Stimulated activated naive CD8-positive, alpha-beta T cell treated with anti-CD3 and anti-CD28 coated beads, Interleukin-15, Interleukin-2, amounts not matched to agents 100 U/mL and 50 U/mL, for 24 hours (primary cell): ENCODE results near the gene CCDC34.
"Not testable (repeated sequence)": the region's sequence is repeated elsewhere in the genome, so short reads cannot be mapped to it uniquely, and the experiment has no call there.

Source experiments
- ATAC-seq: fragments of 150-1000 bp; cut with Tn5 transposase; one replicate; pipeline ENCODE4 v1.10.0; 2021
- DNase-seq: peaks from one replicate; pipeline ENCODE4 v3.0.0; 2021

The CCDC34 gene

DNA sequence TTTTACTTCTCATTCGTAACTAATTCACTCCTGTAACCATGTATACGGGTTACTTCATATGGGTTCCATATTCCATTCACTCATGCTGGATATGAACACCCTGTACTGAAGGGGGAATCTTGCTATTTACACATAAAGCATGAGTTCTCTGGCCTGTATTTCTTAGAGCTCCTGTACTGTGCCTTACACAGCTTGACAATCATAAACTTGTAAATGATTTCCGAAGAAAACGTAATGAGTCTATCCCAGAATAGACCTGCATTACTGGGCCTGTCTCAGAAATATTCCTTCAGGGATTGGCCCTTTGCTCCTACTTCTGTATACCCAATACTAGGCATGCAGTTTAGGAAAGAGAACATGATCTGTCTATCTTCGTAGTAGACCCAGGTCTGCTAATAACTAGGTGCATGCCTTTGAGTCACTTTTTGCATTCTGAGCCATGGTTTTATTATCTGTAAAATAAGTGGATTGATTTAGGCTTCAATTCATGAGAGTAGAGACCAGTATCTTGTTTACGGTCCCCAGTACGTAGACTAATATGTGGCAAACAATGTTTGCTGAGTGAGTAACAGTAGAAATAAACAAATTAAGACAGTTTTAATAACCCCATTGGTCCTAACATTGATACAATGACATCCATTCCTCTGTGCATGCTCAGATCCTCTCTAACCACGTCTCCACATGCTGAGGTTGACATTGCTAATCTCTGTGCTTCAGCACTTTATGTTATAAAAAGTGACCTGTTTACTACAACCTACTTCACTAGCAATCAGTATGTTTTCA lies 1.2 kb downstream of the CCDC34 start:
- ATAC-seq (no peak), DNase-seq (no peak)

DNA sequence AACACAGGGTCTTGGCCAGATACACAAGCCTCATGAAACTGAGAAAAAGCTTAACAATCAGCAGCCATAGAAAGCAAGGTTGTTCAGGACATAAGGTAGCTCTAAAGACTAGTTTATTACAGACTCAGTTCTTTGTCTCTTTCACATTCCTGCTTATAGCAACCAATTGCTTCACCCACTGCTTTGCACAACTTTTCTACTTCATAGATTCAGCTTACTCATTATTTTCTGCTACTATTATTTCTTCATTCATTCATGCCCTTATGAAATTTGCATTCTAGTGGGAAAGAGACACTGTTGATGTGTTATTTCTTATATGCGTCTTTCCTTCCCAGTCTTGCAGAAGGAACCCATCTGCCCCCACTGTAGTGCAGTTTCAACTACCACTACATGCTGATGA lies 4.7 kb downstream of the CCDC34 start:
- no peak for ATAC-seq
- no peak for DNase-seq

DNA sequence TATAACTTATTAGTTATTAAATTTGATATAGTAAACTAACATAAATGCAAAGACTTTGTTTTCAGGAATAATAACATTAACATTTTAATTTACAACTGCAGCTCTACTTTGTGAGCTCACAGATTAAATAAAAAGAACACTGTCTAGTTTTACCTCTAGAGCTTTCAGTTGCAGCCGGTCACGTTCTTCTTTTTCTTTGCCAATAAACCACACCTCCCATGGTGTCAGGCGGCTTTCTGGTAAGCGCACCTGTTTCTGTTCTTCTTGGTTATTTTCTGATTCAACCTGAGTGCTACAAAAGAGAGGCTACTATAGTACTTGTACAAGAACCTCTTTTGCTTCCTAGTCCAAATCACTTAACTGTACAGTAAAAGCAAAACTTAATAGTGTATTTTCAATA lies 5.8 kb downstream of the CCDC34 start:
- DNase-seq (no peak), ATAC-seq (no peak)

DNA sequence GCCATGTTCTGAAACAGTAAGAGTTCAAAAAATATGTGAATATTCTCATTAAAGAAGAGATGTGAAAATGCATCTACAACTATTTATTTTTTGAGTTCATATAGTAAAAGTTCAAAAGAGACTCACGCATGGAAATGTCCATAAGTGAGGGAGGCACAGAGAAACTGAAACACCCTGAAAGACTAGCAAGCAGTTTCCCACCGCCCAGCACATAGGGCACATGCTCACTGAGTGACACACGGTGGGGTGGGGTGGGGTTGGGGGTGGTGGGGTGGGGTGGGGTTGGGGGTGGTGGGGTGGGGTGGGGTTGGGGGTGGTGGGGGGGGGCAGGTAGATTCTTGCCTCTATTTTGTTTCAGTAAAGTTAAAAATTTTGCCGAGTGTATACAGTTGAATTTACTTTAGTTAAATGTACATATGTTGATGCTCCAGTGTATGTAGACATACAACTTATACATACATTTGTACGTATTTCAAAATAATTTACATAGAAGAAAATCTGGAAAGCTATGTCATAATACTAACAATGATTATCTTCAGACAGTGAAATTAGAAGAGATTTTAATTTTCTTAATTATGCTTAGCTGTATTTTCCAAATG lies 6.3 kb downstream of the CCDC34 start:
- ATAC-seq (no peak), DNase-seq (no peak)

DNA sequence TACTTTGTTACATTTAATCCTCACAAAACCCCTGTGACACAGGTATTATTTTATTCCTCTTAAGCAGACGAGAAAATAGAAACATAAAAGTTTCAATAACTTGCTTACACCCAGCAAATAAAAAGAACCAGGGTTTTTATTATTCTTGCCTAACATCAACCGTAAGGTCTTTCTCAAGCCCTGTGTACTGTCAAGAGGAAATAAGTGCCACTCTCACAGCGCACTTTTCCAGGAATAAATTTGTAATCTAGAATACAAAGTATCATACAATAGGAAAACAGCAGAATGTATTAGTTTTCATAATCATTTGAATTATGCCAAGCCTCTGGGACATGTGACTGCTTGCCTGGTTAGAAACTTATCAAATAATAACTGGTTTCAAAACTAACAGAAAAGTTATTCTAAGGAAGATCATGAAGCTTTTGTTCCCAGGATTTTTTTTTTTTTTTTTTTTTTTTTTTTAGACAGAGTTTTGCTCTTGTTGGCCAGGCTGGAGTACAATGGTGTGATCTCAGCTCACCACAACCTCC lies 7.4 kb downstream of the CCDC34 start:
- DNase-seq (no peak), ATAC-seq (no peak)

DNA sequence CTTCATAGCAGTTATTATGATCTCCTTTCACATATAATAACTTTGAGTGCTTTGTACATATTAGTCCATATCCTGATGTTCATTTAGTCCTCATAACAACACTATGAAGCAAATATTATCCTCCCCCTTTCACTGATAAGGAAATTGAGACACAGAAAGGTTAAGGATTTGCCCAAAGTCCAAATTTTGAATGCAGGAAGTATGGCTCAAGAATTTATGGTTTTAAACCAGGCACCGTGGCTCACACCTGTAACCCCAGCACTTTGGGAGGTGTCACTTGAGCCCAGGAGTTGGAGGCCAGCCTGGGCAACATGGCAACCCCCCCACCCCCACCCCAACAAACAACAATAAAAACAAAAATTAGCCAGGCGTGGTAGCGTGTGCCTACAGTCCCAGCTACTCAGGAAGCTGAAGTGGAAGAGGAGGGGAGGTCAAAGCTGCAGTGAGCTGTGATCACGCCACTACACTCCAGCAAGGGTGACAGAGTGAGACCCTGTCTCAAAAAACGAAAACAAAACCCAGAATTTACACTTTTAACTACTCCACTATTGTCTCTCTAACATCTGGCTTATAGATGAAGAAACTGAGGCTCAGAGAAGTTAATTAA lies 8.6 kb downstream of the CCDC34 start:
- DNase-seq (no peak), ATAC-seq (no peak)

DNA sequence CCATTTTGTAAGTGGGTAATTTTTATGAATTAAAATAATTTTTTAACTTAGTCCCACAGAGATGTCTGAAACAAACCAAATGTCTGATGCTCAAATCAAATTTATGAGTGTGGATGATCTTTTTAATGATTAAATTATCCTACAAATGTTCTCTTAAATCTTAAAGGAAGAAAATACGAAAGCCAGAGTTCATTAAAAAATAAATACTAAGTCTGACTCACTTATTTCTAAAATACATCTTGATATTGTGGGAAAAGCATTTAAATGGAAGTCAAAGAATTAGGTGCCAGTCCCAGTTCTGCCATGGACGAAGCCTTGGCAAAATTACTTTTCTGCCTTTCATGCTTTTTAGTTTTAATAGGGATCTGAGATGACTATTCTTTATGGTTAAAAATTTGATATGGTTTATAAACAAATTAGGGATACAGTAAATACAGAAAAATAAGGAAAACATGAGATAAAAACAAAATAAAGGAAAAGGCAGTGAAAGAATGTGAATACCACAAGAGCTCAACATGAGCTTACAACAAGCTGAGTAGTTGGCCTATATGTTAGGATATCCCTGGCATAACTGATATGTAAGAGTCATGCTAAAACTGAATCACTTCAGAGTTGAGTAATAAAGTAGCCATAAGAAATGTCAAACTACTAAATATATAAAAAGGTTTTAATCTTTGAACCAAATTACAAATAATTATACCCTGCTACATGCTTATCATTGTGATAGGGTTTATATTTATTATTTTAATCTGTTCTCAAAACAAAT lies 9.2 kb downstream of the CCDC34 start:
- ATAC-seq (no peak), DNase-seq (no peak)

DNA sequence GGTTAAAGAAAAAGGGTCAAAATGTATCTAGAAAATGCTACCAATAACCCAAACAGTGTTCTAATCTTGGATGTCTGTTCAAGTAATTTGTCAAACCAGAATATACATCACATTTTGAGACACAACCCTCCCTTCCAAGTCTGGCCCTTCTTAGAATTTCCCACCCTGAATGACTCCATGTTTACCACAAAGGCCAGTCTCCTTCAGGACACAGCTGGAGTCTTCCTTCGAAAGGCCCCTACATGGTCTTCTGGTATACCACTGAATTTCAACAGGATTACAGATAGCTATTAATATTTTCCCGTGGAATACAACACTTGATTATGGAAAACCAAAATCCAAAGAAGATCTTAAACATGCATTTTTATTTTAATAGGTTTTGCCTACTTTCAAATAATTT lies 10.2 kb downstream of the CCDC34 start:
- no peak for ATAC-seq
- DNase-seq, result no peak

DNA sequence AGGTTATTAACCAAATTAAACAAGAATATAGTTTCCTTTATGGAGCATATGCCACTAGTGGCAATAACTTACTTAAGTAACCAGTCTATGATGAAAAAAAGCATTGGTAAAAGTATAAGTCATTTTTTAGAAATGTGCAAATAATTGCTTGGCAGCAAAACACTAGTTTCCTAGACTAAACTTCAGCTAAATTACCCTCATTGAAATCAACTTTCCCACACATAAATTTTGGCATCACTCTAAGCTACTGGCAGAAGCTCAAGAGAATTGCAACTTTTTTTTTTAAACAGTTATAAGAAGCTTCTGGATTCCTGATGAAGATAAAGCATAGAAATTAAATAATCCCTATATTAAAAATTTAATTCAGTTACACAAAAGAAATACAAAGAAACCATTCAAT lies 12.5 kb downstream of the CCDC34 start:
- no peak for DNase-seq
- no peak for ATAC-seq

DNA sequence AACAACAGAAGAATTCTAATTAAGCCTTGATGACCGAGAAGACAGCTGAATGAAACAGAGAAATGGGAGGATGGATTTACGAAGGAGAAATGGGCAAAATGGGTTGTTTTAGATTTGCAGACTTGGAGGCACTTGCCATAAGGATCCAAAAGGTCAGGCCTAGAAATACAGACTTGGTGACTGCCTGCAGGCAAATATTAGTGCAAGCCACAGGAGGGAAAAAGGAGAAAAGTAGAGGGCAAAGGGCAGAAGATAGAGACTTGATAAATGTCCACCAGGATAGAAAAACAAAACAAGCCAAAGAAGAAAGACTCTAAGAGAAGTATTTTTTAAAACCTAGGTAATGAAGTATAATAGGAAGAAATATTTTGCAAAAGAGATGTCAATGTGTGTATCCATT lies 13.1 kb downstream of the CCDC34 start:
- DNase-seq (no peak), ATAC-seq (no peak)

DNA sequence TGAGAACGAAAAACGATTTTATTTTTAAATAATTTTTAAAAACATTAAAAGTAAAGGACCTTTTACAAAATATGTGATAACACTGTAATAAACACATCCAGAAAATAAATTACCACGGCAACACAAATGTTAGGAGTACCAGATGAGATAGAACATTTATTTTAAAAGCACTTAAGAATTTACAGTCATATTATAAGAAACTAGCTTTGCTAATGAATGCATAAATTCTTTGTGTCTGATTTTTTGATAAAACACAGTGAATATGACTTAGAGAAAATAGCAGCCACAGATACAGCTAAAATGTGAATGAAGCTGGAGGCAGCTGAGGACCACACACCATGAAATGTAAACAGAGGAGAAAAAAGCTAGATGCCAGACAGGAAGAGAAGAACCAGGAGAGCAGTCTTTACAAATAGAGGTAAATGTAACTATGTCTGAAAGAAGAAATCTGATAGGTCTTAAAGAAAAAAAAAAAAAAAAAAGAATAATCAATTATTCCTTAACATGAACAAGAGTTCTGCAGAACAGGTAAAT lies 14.6 kb downstream of the CCDC34 start:
- ATAC-seq (no peak), DNase-seq (no peak)

DNA sequence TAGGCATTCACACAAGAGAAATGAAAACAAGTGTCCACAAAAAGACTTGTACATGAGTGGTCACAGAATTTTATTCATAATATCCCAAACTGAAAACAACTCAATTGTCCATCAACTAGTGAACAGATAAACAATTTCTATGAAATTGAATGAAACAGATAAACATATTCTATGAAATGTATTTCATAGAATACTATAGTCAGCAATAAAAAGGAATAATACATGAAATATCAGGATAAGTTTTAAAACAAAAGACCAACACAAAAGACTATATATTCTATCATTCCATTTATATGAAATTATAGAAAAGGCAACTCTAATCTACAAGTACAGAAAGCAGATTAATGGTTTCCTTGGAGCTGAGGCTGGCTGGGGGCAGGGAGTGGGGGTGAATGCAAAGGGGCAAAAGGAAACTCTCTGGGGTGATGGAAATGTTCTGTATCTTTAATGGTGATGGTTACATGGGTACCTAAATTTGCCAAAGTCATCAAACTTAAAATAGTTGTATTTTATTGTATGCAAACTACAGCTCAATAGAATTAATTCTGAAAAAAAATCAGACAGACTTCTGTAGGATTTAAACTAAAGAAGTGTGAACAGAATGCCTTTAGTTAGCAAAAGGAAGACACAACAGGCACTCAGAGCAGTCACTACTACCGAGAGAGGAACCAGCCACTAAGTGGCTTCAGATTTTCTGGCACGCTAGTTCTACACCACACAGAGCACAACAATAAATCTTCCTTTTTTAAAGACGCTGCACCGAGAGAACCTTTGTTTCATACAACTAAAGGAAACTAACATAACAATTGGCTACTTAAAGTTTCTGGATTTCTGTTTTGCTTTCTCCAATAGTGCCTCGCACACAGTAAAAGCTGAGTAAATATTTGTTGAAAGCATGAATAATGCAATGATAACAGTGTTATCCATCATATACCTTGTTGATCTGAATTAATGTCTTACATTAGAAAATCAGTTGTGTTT lies 15.4 kb downstream of the CCDC34 start:
- DNase-seq (no peak), ATAC-seq (no peak)

DNA sequence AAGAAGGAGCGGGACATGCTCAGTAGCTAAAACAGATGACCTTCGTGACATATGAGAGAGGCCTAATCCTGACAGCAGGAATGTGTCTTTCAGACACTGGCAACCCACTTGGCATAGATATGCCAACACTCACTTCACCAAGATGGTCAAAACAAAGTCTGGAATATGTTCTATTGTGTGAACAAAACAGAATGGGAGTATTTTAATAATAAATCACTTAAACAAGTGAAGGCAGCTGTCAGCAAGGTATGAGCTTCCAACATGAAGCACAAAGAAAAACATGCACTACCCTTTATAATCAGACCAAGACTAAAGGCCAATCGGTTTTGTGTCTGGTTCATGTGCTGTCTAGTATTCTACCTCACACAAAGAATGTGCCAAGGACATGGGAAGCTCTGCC lies 23.1 kb downstream of the CCDC34 start:
- no peak for ATAC-seq
- DNase-seq, result no peak

DNA sequence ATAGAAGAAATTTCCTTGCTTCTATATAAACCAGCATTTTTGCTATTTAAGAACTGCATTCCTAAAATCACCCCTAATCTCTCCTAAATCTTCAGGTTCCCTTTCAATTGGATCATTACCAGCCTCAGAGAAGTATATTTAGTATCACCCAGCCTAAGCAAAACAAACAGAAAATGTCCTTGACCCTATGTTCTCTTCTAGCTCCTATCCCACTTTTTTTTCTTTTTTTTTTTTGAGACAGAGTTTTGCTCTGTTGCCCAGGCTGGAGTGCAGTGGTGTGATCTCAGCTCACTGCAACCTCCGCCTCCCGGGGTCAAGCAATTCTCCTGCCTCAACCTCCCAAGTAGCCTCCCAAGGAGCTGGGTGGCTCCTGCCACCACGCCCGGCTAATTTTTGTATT lies 28.3 kb downstream of the CCDC34 start:
- DNase-seq, ATAC-seq: not testable (repeated sequence)

DNA sequence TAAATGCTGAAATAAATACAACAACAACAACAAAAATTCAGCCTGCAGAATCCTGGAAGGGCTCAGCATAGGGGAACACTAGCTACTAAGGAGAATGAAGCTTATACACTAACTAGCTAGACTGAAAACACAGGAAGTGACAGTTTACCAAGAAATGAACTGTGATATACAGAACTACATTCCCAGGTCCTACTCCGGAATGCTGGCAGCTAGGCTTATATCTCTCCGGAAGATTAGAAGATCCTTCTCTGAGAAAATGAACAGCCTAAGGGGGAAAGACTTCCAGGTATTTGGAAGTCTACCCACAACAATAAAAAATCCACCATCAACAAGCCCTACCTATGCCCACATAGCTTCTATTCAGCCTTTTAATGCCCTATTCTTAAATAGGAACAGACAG lies 31.0 kb downstream of the CCDC34 start:
- DNase-seq, result no peak

DNA sequence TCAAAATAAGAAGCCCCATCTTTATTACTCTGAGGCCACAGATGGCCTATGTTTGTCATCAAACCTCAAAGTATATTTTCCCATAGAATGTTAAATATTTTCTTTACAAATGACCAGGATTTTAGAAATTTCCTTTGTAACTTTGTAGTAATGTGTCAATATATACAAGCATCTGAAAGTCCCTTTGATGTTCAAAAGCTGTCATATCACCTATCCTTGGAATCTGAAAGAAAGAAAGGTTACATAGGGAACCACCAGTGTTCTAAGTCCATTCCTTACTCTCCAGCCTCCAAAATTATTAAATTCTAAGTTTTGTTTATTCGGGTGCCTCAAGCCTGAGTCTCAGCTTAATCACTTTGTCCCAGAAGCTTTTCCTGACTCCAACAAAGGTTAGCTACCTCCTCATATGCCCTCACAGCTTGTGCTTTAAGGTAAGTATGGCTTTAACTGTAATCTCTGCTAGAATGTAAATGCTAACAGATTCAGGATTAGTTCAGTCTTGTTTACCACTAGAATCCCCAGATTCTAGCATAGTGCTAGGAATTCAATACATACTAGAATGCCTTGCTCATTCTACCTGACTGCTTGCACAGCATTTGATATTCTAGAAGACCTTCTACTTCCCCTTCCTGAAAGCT lies 32.3 kb downstream of the CCDC34 start:
- DNase-seq, result no peak
- ATAC-seq, result no peak

More for the DNA sequence above, 31.0 kb downstream of the CCDC34 start:
- ATAC-seq, result no peak

DNA sequence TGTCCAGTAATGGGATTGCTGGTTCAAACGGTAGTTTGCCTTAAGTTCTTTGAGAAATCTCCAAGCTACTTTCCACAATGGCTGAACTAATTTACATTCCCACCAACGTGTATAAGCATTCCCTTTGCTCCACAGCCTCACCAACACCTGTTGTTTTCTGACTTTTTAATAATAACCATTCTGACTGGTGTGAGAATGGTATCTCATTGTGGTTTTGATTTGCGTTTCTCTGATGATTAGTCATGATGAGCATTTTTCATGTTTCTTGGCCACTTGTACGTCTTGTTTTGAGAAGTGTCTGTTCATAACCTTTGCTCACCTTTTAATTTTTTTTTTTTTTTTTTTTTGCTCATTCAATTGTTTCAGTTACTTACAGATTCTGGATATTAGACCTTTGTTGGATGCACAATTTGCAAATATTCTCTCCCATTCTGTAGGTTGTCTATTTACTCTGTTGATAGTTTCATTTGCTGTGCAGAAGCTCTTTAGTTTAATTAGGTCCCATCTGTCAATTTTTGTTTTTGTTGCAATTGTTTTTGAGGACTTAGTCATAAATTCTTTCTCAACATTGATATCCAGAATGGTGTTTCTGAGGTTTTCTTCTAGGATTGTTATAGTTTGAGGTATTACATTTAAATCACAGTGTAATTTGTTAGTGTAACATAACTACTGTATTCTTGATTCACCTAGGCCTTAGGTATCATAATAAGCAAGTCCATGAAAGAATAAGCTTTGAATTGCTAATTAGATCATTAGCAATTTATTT lies 33.0 kb downstream of the CCDC34 start:
- ATAC-seq, result no peak
- DNase-seq, result no peak

DNA sequence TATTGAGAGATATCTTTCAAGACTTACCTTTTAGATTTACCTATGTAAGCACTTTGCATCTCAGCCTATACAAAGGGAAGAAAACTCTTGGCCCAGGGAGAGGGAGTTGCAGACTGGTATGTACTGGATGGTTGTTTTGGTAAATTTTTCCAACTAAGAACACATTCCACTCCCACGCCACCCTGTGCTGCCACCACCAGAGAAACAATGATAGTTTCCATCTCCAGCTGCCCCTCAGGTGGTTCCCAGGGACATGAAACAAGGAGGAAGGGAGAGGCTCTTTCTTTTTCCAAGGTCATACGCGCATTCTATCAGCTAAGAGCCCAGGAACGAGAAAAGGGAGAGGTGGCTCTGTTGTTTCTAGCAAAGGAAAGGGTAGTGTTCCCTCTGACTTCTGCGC lies 34.4 kb downstream of the CCDC34 start:
- no peak for ATAC-seq
- DNase-seq, result no peak

DNA sequence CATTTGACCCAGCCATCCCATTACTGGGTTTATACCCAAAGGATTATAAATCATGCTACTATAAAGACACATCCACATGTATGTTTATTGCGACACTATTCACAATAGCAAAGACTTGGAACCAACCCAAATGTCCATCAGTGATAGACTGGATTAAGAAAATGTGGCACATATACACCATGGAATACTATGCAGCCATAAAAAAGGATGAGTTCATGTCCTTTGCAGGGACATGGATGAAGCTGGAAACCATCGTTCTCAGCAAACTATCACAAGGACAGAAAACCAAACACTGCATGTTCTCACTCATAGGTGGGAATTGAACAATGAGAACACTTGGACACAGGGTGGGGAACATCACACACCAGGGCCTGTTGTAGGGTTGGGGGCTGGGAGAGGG lies 36.0 kb downstream of the CCDC34 start:
- DNase-seq, ATAC-seq: not testable (repeated sequence)

DNA sequence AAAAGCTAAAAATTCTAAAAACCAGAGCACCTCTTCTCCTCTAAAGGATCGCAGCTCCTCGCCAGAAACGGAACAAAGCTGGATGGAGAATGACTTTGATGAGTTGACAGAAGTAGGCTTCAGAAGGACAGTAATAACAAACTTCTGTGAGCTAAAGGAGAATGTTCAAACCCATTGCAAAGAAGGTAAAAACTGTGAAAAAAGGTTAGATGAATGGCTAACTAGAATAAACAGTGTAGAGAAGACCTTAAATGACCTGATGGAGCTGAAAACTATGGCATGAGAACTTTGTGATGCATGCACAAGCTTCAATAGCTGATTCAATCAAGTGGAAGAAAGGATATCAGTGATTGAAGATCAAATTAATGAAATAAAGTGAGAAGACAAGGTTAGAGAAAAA lies 40.8 kb downstream of the CCDC34 start:
- DNase-seq, ATAC-seq: not testable (repeated sequence)
